Inflammatory macrophage treated with lipopolysaccharide for 1 hour (primary cell): Measurements from ENCODE around the gene STMND1.
A peak's percentile ranks its signal among the peaks of the same experiment; 100 is the strongest.

ENCODE experiments used
- DNase-seq, 2 donors: peaks; one replicate each; pipeline ENCODE4 v3.0.0-alpha.2; 2020 to 2022

Gene STMND1

GRCh38 chr6:17099401-17100059, 2.3 kb upstream of the STMND1 start:
- DNase-seq, result no peak

- peak; percentile 19 to 26 for DNase-seq
Observed at GRCh38 chr6:17100806-17101205, 1.0 kb upstream of the STMND1 start.

GRCh38 chr6:17102258-17102870, 514 bp downstream of the STMND1 start:
- no peak for DNase-seq

GRCh38 chr6:17103715-17104114, 1.9 kb downstream of the STMND1 start:
- no peak for DNase-seq

GRCh38 chr6:17107863-17108262, 6.0 kb downstream of the STMND1 start:
- no peak for DNase-seq

GRCh38 chr6:17115251-17116116, 13.6 kb downstream of the STMND1 start:
- no peak for DNase-seq

- no peak for DNase-seq
Observed at GRCh38 chr6:17116117-17116440, 14.2 kb downstream of the STMND1 start.

- no peak for DNase-seq
Observed at GRCh38 chr6:17120019-17120418, 18.2 kb downstream of the STMND1 start.

GRCh38 chr6:17125407-17125806, 23.6 kb downstream of the STMND1 start:
- DNase-seq, result no peak

- DNase-seq, result no peak
Observed at GRCh38 chr6:17130786-17131185, 28.9 kb downstream of the STMND1 start.

- no peak for DNase-seq
Observed at GRCh38 chr6:17132967-17133366, 31.1 kb downstream of the STMND1 start.

GRCh38 chr6:17138033-17138432, 36.2 kb downstream of the STMND1 start:
- no peak for DNase-seq

- no peak for DNase-seq
Observed at GRCh38 chr6:17144016-17144415, 42.2 kb downstream of the STMND1 start.

- no peak for DNase-seq
Observed at GRCh38 chr6:17149571-17149970, 47.7 kb downstream of the STMND1 start.

- no peak for DNase-seq
Observed at GRCh38 chr6:17150096-17150495, 48.2 kb downstream of the STMND1 start.

- DNase-seq, result no peak
Observed at GRCh38 chr6:17151888-17152287, 50.0 kb downstream of the STMND1 start.

- no peak for DNase-seq
Observed at GRCh38 chr6:17152703-17153102, 50.9 kb downstream of the STMND1 start.

- DNase-seq, result peak; percentile 30 to 86
Observed at GRCh38 chr6:17156112-17156921, 54.5 kb downstream of the STMND1 start.

GRCh38 chr6:17156966-17157365, 55.1 kb downstream of the STMND1 start:
- no peak for DNase-seq

GRCh38 chr6:17157617-17158016, 55.8 kb downstream of the STMND1 start:
- DNase-seq, result no peak

- no peak for DNase-seq
Observed at GRCh38 chr6:17159240-17159639, 57.4 kb downstream of the STMND1 start.

- no peak for DNase-seq
Observed at GRCh38 chr6:17161076-17161475, 59.2 kb downstream of the STMND1 start.

- no peak for DNase-seq
Observed at GRCh38 chr6:17165383-17165782, 63.5 kb downstream of the STMND1 start.
